Measurements from ENCODE around the gene C1orf21. TPM values are rescaled to one million over a fixed set of nuclear protein-coding genes. Genes with fewer than 3 reads are reported as not detected.

C1orf21 gene
- total and polyA plus RNA-seq, 2 donors (not counting 3 experiments of a cell fraction or from before 2014, with no cell fraction given) = 0.79 to 8.5 TPM

- Histone ChIP-seq H3K9ac (replicated peaks; ENCODE audit: extremely low read depth, insufficient read depth, low read length) (no peak overlapping the region), H3K9me3 (replicated peaks; ENCODE audit: control insufficient read depth, insufficient read depth, low read length) (no peaks in the 10 kb centered on the region), H3K4me3 (replicated peaks in 1 of 3; ENCODE audit: insufficient read depth in 1 of 3, low read depth in 1 of 3, low read length in 3 of 3) (no peak overlapping the region), H3K27me3 (ENCODE audit: control insufficient read depth in 2 of 2, insufficient read depth in 2 of 2, low read length in 2 of 2) (no peaks in the 10 kb centered on the region), H4K20me1 (replicated peaks; ENCODE audit: control insufficient read depth, extremely low read depth, insufficient read depth, low read length) (no peaks in the 10 kb centered on the region), H3K79me2 (ENCODE audit: control insufficient read depth, insufficient read depth, low read length) (no peaks in the 10 kb centered on the region), H2AFZ (ENCODE audit: low read depth, low read length) (no peak overlapping the region), H3K36me3 (ENCODE audit: control insufficient read depth in 2 of 2, extremely low read depth in 1 of 2, insufficient read depth in 2 of 2, low read length in 2 of 2) (no peaks in the 10 kb centered on the region), H3K27ac (ENCODE audit: insufficient read depth, low read depth, low read length) (no peak overlapping the region), H3K9me1 (replicated peaks; ENCODE audit: control insufficient read depth, extremely low read depth, insufficient read depth, low read length) (no peaks in the 10 kb centered on the region), H3K4me1 (ENCODE audit: control insufficient read depth, extremely low read depth, insufficient read depth, low read length) (no peaks in the 10 kb centered on the region), H3K4me2 (ENCODE audit: insufficient read depth, low read length) (no peak overlapping the region)
- ChIA-PET CTCF (no interaction called here), POLR2A (no interaction called here)
- FAIRE-seq (no peak), DNase-seq (ENCODE audit: low read depth, low spot score) (no peak)
- no TSS peak for BruUV-seq (replicated peaks)
- dilution Hi-C loops (cut with MboI; ENCODE audit: extremely low pct_ligation_motif_present, low sequenced_read_pairs) = no loop called here
- TF ChIP-seq JUN (IDR thresholded peaks at IDR 0.05; ENCODE audit: borderline replicate concordance, insufficient read depth, insufficient read length, low read depth) (no peak), POLR2AphosphoS5 (IDR thresholded peaks at IDR 0.05; ENCODE audit: insufficient read depth, low read depth, low read length) (no peak), MAX (IDR thresholded peaks at IDR 0.05; ENCODE audit: insufficient read depth, insufficient read length) (no peak), CTCF (IDR thresholded peaks at IDR 0.05; ENCODE audit: extremely low read depth in 1 of 2, insufficient read depth in 1 of 2, low read depth in 1 of 2, low read length in 2 of 2) (no peak), POLR2A (IDR thresholded peaks at IDR 0.05; ENCODE audit: low read depth, low read length) (no peak), MYC (IDR thresholded peaks at IDR 0.05; ENCODE audit: low read depth, low read length) (no peak), FOS (IDR thresholded peaks at IDR 0.05; ENCODE audit: borderline replicate concordance, insufficient read depth, low read length) (no peak), GATA2 (IDR thresholded peaks at IDR 0.05; ENCODE audit: insufficient read depth, insufficient read length, low read depth, low read length) (no peak), EZH2 (IDR thresholded peaks at IDR 0.05; ENCODE audit: borderline replicate concordance, low read depth, low read length, severe bottlenecking) (no peak)
- intact Hi-C loops (cut with micrococcal nuclease) = no loop called here
Measured at GRCh38 chr1:184373155-184373554, 13.7 kb upstream of the C1orf21 start.
